ENCODE data around the gene BSN. TPM values are rescaled to one million over a fixed set of nuclear protein-coding genes. Genes with fewer than 3 reads are reported as not detected.

Gene BSN
- total and polyA plus RNA-seq, 2 of the 4 experiments (the other 2 are of a cell fraction), result under 0.01 to 0.03 TPM

DNA sequence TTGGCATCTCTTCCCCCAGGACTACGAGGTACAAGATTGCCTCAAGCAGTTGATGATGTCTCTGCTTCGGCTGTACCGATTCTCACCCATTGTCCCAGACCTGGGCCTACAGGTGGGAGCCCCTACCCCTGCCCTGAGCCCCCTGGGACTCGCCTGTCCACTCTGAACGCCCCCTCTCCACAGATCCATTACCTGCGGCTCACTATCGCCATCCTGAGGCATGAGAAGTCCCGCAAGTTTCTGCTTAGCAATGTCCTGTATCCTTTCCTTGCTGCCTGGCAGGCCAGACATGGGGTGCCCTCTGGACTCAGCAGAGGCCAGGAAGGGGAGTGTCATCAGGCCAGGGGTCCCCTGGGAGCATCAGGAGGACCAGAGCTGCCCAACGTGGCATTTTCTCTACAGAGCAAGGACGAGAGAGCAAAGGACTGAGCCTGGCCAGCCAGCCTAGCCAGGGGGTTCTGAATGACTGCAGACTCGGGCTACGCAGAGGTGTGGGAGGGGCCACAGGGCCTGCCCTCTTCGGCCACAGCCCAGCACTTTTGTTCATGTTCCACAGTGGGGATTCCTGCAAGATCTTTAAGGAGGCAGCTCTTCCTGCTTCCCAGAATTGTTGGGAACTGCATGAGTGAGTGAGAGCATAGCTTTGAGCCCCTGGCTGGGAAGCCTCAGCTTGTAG is 146.3 kb downstream of the BSN start:
- H3K9me3 ChIP-seq (ENCODE audit: control insufficient read depth, insufficient read depth, low read length), result no peaks in the 10 kb centered on the region
- H3K4me2 ChIP-seq (ENCODE audit: low read depth, low read length), result no peak overlapping the region
- DNase-seq (no peak), ATAC-seq (ENCODE audit: low read depth) (no peak)
- no peak overlapping the region for H2BK5ac ChIP-seq (ENCODE audit: low read depth, low read length, poor library complexity, severe bottlenecking)
- no peak overlapping the region for H4K5ac ChIP-seq (ENCODE audit: low read depth, low read length)
- no peak overlapping the region for H3K23ac ChIP-seq (ENCODE audit: low read depth, low read length)
- no peak overlapping the region for H2BK120ac ChIP-seq (ENCODE audit: low read depth, low read length)
- BruUV-seq (replicated peaks), result no TSS peak
- no peak overlapping the region for H3K56ac ChIP-seq (ENCODE audit: extremely low read depth, insufficient read depth, low read length)
- ChIA-PET POLR2A (ENCODE audit: unreplicated experiment) (no interaction called here), CTCF (interaction anchor here (0.9 to 1.5 kb wide), 3 partner anchors 8 to 161 kb away, joined by 3 to 4 read pairs (median 3); partner anchors contain the start of gene INKA1)
- intact Hi-C loops (cut with micrococcal nuclease), result loop anchor here (10.0 kb wide), 1 partner anchor 394 kb away; no protein-coding TSS in a partner anchor
- no peak overlapping the region for H3K27ac ChIP-seq (ENCODE audit: insufficient read depth, low read length)
- H3K9ac ChIP-seq (ENCODE audit: low read depth, low read length), result no peak overlapping the region
- H3K36me3 ChIP-seq (ENCODE audit: control insufficient read depth, insufficient read depth, low read length), result peaks cover 45% of the 10 kb centered on the region
- no peaks in the 10 kb centered on the region for H3K79me1 ChIP-seq (ENCODE audit: low read depth in 1 of 2, low read length in 2 of 2)
- dilution Hi-C loops (cut with HindIII; ENCODE audit: low sequenced_read_pairs, unreplicated experiment), result no loop called here
- H3K9me1 ChIP-seq (ENCODE audit: insufficient read depth, low read length), result no peaks in the 10 kb centered on the region
- no peaks in the 10 kb centered on the region for H3K4me1 ChIP-seq (ENCODE audit: control insufficient read depth, insufficient read depth, low read length)
- H2AK5ac ChIP-seq (ENCODE audit: low read depth, low read length), result no peak overlapping the region
- H4K20me1 ChIP-seq (ENCODE audit: insufficient read depth, low read length), result peaks cover 7% of the 10 kb centered on the region; the same call in 1 of the 2 replicates
- H2BK15ac ChIP-seq (ENCODE audit: low read depth, low read length), result no peak overlapping the region
- no peak overlapping the region for H2BK20ac ChIP-seq (ENCODE audit: low read depth, low read length)
- H3K4ac ChIP-seq (ENCODE audit: low read depth, low read length), result no peak overlapping the region
- no peak overlapping the region for H3K4me3 ChIP-seq (ENCODE audit: insufficient read depth, low read depth, low read length)
- in situ Hi-C loops (cut with MboI; ENCODE audit: low sequenced_read_pairs), result loop anchor here (5.0 kb wide), 2 partner anchors 142 to 207 kb away; no protein-coding TSS in a partner anchor
- WGBS, 2 experiments (ENCODE audit: extremely low coverage in 2 of 2, insufficient read length in 1 of 2), result 79% methylated on average over 10 of the region's 13 CpGs; no CpG with 5 or more reads in 1 of the 2 experiments
- TF ChIP-seq RFX5 (IDR thresholded peaks at IDR 0.05; ENCODE audit: low read depth, low read length) (no peak), MAZ (IDR thresholded peaks at IDR 0.05; ENCODE audit: borderline replicate concordance, low read depth, low read length) (no peak), NFE2L2 (IDR thresholded peaks at IDR 0.05; ENCODE audit: low read depth, low read length) (no peak), CEBPB (IDR thresholded peaks at IDR 0.05; ENCODE audit: low read depth, low read length) (no peak), CHD1 (IDR thresholded peaks at IDR 0.05; ENCODE audit: low read depth, low read length) (no peak), RCOR1 (IDR thresholded peaks at IDR 0.05; ENCODE audit: insufficient replicate concordance, low read length) (no peak)
- TF ChIP-seq, protein P1, sequence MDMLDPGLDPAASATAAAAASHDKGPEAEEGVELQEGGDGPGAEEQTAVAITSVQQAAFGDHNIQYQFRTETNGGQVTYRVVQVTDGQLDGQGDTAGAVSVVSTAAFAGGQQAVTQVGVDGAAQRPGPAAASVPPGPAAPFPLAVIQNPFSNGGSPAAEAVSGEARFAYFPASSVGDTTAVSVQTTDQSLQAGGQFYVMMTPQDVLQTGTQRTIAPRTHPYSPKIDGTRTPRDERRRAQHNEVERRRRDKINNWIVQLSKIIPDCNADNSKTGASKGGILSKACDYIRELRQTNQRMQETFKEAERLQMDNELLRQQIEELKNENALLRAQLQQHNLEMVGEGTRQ (IDR thresholded peaks at IDR 0.05; ENCODE audit: low read depth, low read length), result no peak
- TF ChIP-seq, protein P2, sequence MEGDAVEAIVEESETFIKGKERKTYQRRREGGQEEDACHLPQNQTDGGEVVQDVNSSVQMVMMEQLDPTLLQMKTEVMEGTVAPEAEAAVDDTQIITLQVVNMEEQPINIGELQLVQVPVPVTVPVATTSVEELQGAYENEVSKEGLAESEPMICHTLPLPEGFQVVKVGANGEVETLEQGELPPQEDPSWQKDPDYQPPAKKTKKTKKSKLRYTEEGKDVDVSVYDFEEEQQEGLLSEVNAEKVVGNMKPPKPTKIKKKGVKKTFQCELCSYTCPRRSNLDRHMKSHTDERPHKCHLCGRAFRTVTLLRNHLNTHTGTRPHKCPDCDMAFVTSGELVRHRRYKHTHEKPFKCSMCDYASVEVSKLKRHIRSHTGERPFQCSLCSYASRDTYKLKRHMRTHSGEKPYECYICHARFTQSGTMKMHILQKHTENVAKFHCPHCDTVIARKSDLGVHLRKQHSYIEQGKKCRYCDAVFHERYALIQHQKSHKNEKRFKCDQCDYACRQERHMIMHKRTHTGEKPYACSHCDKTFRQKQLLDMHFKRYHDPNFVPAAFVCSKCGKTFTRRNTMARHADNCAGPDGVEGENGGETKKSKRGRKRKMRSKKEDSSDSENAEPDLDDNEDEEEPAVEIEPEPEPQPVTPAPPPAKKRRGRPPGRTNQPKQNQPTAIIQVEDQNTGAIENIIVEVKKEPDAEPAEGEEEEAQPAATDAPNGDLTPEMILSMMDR (conservative IDR thresholded peaks at IDR 0.05; ENCODE audit: low read depth, low read length), result no peak
- no peaks in the 10 kb centered on the region for H3K27me3 ChIP-seq (ENCODE audit: control insufficient read depth, insufficient read depth, low read length)
- no peak overlapping the region for H4K91ac ChIP-seq (ENCODE audit: insufficient read depth, low read depth, low read length)
- no peak overlapping the region for H2AFZ ChIP-seq (replicated peaks; ENCODE audit: low read length, poor library complexity)
- H4K8ac ChIP-seq (ENCODE audit: low read depth in 2 of 2, low read length in 2 of 2), result no peak overlapping the region
- no peak overlapping the region for H3K14ac ChIP-seq (replicated peaks; ENCODE audit: low read depth, low read length)
- H3K18ac ChIP-seq (ENCODE audit: low read depth, low read length), result no peak overlapping the region
- H2AK9ac ChIP-seq (replicated peaks; ENCODE audit: low read depth, low read length, poor library complexity), result no peak overlapping the region

Data from IMR-90 (cell line).